ENCODE data around the gene GUK1. TPM values are rescaled to one million over a fixed set of nuclear protein-coding genes. Genes with fewer than 3 reads are reported as not detected.

GUK1 gene
- total and polyA plus RNA-seq, 2 of the 8 experiments (the other 6 are each of a cell fraction or from before 2014, with no cell fraction given), result 68.5 to 183 TPM

GRCh38 chr1:228112617-228113016, 27.5 kb upstream of the GUK1 start:
- Histone ChIP-seq H3K23ac (ENCODE audit: insufficient read length) (no peak overlapping the region), H2AK5ac (ENCODE audit: low read depth, low read length) (no peak overlapping the region), H3K18ac (ENCODE audit: extremely low read depth, low read length) (no peak overlapping the region), H3K27me3 (replicated peaks in 1 of 4; ENCODE audit: control insufficient read depth in 3 of 4, extremely low read depth in 1 of 4, insufficient read depth in 3 of 4, low read length in 3 of 4) (peaks cover 0 to 6% (median 5%) of the 10 kb centered on the region in 4 experiments; a peak in 2 of 7 replicates), H2BK20ac (ENCODE audit: low read length) (no peak overlapping the region), H3K4me3 (ENCODE audit: extremely low read depth in 1 of 4, insufficient read depth in 2 of 4, low read depth in 3 of 4, low read length in 4 of 4) (no peak overlapping the region), H3K14ac (ENCODE audit: insufficient read length) (no peak overlapping the region), H3K79me2 (ENCODE audit: control insufficient read depth in 1 of 2, insufficient read depth in 2 of 2, low read length in 2 of 2) (peaks cover 3 to 8% of the 10 kb centered on the region in 2 experiments; a peak in 2 of 4 replicates), H2BK120ac (replicated peaks; ENCODE audit: low read depth, low read length) (no peak overlapping the region), H3K27ac (ENCODE audit: low read depth, low read length) (no peak overlapping the region), H4K8ac (ENCODE audit: extremely low read depth, insufficient read depth, low read length) (no peak overlapping the region), H4K91ac (replicated peaks; ENCODE audit: insufficient read length, low read length) (no peak overlapping the region), H4K5ac (ENCODE audit: insufficient read length, low read depth, low read length) (no peak overlapping the region), H3K4me1 (replicated peaks in 1 of 4; ENCODE audit: control insufficient read depth in 3 of 4, insufficient read depth in 4 of 4, low read length in 3 of 4) (peaks cover 0 to 7% (median under 1%) of the 10 kb centered on the region in 4 experiments; a peak in 5 of 7 replicates), H3K36me3 (ENCODE audit: control insufficient read depth in 2 of 4, insufficient read depth in 4 of 4, low read length in 3 of 4) (peaks cover 0 to 1% (median 0%) of the 10 kb centered on the region in 4 experiments; a peak in 1 of 8 replicates), H3K79me1 (ENCODE audit: low read depth, low read length) (peaks cover 9% of the 10 kb centered on the region; the same call in 1 of the 2 replicates), H3K4me2 (ENCODE audit: insufficient read depth in 1 of 2, low read depth in 2 of 2, low read length in 2 of 2) (no peak overlapping the region), H4K20me1 (replicated peaks in 1 of 2; ENCODE audit: control insufficient read depth in 1 of 2, insufficient read depth in 2 of 2, low read length in 2 of 2) (peaks cover 0 to 2% of the 10 kb centered on the region in 2 experiments), H2BK15ac (ENCODE audit: low read length) (no peak overlapping the region), H3K9ac (replicated peaks in 1 of 4; ENCODE audit: extremely low read depth in 1 of 4, low read depth in 3 of 4, low read length in 3 of 4) (no peak overlapping the region), H3K9me3 (ENCODE audit: insufficient read depth in 2 of 2, low read depth in 1 of 2, low read length in 1 of 2) (peaks cover 5 to 6% of the 10 kb centered on the region in 2 experiments; a peak in 1 of 4 replicates), H3K4ac (replicated peaks; ENCODE audit: insufficient read length, low read depth, low read length) (no peak overlapping the region), H2BK5ac (ENCODE audit: low read depth, low read length) (no peak overlapping the region), H3K23me2 (ENCODE audit: low read depth, low read length) (peaks cover 8% of the 10 kb centered on the region; the same call in 1 of the 2 replicates), H2BK12ac (ENCODE audit: low read depth, low read length) (no peak overlapping the region), H3K56ac (replicated peaks; ENCODE audit: insufficient read length, low read depth, low read length) (no peak overlapping the region), H2AFZ (ENCODE audit: low read length) (no peak overlapping the region)
- ChIA-PET POLR2A (ENCODE audit: partially characterized antibody) (no interaction called here), CTCF (ENCODE audit: partially characterized antibody) (interaction anchor here (1.0 kb wide), 1 partner anchor 53 kb away, joined by 3 read pairs; no protein-coding TSS in a partner anchor)
- WGBS, 2 experiments (ENCODE audit: extremely low coverage in 1 of 2, insufficient coverage in 1 of 2, insufficient read length in 1 of 2, insufficient replicate concordance in 2 of 2, low coverage in 1 of 2, low lambda C conversion rate in 2 of 2, missing lambda C conversion rate in 1 of 2), result 78% methylated on average over 1 of the region's 1 CpG; no CpG with 5 or more reads in 1 of the 2 experiments
- no peak for DNase-seq (ENCODE audit: low read depth in 1 of 2, low spot score in 2 of 2)
- no peak for FAIRE-seq
- TF ChIP-seq, protein P1, sequence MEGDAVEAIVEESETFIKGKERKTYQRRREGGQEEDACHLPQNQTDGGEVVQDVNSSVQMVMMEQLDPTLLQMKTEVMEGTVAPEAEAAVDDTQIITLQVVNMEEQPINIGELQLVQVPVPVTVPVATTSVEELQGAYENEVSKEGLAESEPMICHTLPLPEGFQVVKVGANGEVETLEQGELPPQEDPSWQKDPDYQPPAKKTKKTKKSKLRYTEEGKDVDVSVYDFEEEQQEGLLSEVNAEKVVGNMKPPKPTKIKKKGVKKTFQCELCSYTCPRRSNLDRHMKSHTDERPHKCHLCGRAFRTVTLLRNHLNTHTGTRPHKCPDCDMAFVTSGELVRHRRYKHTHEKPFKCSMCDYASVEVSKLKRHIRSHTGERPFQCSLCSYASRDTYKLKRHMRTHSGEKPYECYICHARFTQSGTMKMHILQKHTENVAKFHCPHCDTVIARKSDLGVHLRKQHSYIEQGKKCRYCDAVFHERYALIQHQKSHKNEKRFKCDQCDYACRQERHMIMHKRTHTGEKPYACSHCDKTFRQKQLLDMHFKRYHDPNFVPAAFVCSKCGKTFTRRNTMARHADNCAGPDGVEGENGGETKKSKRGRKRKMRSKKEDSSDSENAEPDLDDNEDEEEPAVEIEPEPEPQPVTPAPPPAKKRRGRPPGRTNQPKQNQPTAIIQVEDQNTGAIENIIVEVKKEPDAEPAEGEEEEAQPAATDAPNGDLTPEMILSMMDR (IDR thresholded peaks at IDR 0.05; ENCODE audit: control extremely low read depth in 1 of 3, insufficient read depth in 1 of 3, low read depth in 1 of 3, low read length in 3 of 3), result no peak
- no peak for TF ChIP-seq RNF2 (IDR thresholded peaks at IDR 0.05; ENCODE audit: borderline replicate concordance, low read depth, low read length, missing control alignments, poor library complexity, severe bottlenecking)
- TF ChIP-seq SP1 (IDR thresholded peaks at IDR 0.05; ENCODE audit: low read depth, low read length), result no peak
- no peak for TF ChIP-seq EZH2 (IDR thresholded peaks at IDR 0.05; ENCODE audit: low read depth, low read length, severe bottlenecking)
- no peak for TF ChIP-seq SUZ12 (IDR thresholded peaks at IDR 0.05; ENCODE audit: low read length)
- TF ChIP-seq POLR2A (IDR thresholded peaks at IDR 0.05; ENCODE audit: control extremely low read depth in 1 of 2, low read depth in 2 of 2, low read length in 2 of 2), result no peak
- TF ChIP-seq CBX5 (IDR thresholded peaks at IDR 0.05; ENCODE audit: low read depth, low read length), result no peak
- no peak for TF ChIP-seq TBP (IDR thresholded peaks at IDR 0.05; ENCODE audit: low read depth, low read length)
- TF ChIP-seq POU5F1 (IDR thresholded peaks at IDR 0.05; ENCODE audit: low read depth, low read length), result no peak
- TF ChIP-seq FOSL1 (IDR thresholded peaks at IDR 0.05; ENCODE audit: insufficient read depth, low read depth, low read length), result no peak
- TF ChIP-seq RBBP5 (IDR thresholded peaks at IDR 0.05; ENCODE audit: borderline replicate concordance, low read depth, low read length), result no peak
